ENCODE results near the gene CLASRP. TPM values are rescaled to one million over a fixed set of nuclear protein-coding genes. Genes with fewer than 3 reads are reported as not detected.

The CLASRP gene
- total and polyA plus RNA-seq, 2 experiments from 2014 or later: 41.7 to 149 TPM

DNA sequence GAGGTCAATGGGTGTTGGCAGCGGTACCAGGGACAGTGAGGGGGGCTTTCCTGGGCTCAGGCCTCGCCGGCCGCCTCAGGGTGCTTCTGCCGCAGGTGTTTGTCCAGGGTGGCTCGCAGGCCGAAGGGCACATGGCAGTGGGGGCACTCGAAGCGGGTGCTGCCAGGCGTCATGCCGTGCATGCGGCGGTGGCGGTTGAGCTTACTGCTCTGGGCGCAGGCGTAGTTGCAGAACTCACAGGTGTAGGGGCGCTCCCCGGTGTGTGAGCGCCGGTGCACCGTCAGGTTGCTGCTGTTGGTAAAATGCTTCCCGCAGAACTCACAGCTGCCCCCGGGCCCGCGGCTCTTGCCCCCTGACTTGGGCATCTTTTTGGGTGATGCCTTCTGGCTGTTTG is 32.7 kb downstream of the CLASRP start:
- Histone ChIP-seq H3K4me1 (ENCODE audit: low read depth) (peaks cover 8% of the 10 kb centered on the region), H3K27ac (no peak overlapping the region), H3K9me3 (ENCODE audit: low read depth) (no peaks in the 10 kb centered on the region), H3K4me3 (no peak overlapping the region), H3K36me3 (peaks cover 22% of the 10 kb centered on the region), H3K27me3 (no peaks in the 10 kb centered on the region)
- no peak for TF ChIP-seq CTCF (IDR thresholded peaks at IDR 0.05; ENCODE audit: low read depth, low read length)
- DNase-seq (ENCODE audit: low read depth in 1 of 2, low spot score in 1 of 2): no peak

DNA sequence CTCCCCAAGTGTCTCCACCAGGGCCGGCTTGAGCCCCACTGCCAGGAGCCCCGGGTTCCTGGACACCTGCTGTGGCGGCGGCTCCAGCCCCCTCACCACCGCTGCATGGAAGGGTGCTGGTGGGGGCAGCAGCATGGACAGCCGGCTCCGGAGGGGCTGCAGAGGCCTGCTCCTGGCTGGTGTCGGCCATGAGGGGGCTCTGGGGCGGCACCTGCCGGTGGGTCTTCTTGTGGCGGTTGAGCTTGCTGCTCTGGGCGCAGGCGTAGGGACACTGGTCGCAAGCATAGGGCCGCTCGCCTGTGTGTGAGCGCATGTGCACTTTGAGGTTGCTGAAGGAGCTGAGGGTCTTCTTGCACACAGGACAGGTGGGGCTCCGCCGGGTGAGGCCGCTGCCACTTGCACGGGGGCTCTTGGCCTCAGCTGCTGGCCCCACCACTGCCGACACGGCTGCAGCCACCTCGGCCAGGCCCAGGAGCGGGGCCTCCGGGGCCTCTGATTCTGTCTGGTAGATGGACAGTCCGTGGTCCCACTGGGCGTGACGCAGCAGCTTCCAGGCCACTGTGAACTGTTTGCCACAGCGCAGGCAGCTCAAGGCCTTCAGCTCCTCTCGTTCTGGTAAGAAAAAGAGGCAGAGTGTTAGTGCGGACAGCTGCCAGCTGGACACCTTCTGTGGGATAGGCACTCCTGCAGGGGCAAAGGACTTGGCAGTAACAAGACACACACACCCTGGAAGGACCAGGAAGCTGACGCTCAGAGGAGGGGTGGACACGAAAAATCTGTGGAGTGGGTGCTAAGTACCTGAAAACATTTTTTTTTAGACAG is 33.3 kb downstream of the CLASRP start:
- Histone ChIP-seq H3K36me3 (peaks cover 20% of the 10 kb centered on the region), H3K9me3 (ENCODE audit: low read depth) (no peaks in the 10 kb centered on the region), H3K27ac (no peak overlapping the region), H3K4me1 (ENCODE audit: low read depth) (peaks cover 11% of the 10 kb centered on the region), H3K4me3 (no peak overlapping the region), H3K27me3 (no peaks in the 10 kb centered on the region)
- TF ChIP-seq CTCF (IDR thresholded peaks at IDR 0.05; ENCODE audit: low read depth, low read length): no peak
- no peak for DNase-seq (ENCODE audit: low read depth in 1 of 2, low spot score in 1 of 2)

GRCh38 chr19:45074744-45075300 is 36.0 kb downstream of the CLASRP start:
- DNase-seq (ENCODE audit: low read depth in 1 of 2, low spot score in 1 of 2): no peak
- Histone ChIP-seq H3K9me3 (ENCODE audit: low read depth) (no peaks in the 10 kb centered on the region), H3K36me3 (peaks cover 13% of the 10 kb centered on the region), H3K4me3 (no peak overlapping the region), H3K4me1 (ENCODE audit: low read depth) (peaks cover 11% of the 10 kb centered on the region), H3K27ac (no peak overlapping the region), H3K27me3 (no peaks in the 10 kb centered on the region)
- TF ChIP-seq CTCF (IDR thresholded peaks at IDR 0.05; ENCODE audit: low read depth, low read length): no peak

DNA sequence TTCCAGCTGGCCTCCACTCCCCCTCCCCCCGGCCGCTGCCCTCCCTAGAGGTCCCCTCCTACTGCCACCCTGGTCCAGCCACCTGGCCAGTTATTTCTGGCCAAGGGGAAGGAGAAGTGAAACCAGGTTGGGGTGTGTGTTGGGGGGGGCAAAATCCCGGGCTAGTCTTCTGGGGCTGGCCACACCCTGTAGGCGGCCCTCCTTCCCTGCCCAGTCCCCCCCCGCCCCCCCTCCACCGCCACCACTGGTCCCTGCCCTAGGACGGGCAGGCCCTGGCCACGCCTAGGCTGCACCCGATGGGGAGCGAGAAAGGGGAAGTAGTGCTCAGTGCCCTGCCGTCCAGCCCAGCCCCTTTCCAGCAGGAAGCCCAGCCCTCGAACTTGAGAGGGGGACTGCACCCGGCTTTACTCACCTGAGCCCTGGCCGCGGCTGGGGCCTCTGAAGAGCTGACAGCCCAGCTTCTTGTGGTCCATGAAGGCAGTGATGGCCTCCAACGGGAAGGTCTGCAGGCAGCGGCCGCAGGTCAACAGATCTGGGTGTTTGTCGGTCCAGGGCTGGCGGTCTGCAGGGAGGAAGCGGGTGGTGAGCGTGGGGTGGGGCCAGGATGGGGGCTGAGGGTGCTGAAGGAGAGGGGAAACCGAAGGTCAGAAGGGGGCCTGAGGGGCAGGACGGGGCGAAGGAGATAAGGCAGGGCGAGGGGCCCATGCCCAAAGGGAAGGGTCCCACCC is 36.6 kb downstream of the CLASRP start:
- Histone ChIP-seq H3K27ac (no peak overlapping the region), H3K4me3 (peak overlapping the region; percentile 2), H3K36me3 (peaks cover 7% of the 10 kb centered on the region), H3K4me1 (ENCODE audit: low read depth) (peaks cover 17% of the 10 kb centered on the region), H3K9me3 (ENCODE audit: low read depth) (no peaks in the 10 kb centered on the region), H3K27me3 (no peaks in the 10 kb centered on the region)
- peak; percentile 19 to 51 for DNase-seq (ENCODE audit: low read depth in 1 of 2, low spot score in 1 of 2)
- TF ChIP-seq CTCF (IDR thresholded peaks at IDR 0.05; ENCODE audit: low read depth, low read length): no peak

DNA sequence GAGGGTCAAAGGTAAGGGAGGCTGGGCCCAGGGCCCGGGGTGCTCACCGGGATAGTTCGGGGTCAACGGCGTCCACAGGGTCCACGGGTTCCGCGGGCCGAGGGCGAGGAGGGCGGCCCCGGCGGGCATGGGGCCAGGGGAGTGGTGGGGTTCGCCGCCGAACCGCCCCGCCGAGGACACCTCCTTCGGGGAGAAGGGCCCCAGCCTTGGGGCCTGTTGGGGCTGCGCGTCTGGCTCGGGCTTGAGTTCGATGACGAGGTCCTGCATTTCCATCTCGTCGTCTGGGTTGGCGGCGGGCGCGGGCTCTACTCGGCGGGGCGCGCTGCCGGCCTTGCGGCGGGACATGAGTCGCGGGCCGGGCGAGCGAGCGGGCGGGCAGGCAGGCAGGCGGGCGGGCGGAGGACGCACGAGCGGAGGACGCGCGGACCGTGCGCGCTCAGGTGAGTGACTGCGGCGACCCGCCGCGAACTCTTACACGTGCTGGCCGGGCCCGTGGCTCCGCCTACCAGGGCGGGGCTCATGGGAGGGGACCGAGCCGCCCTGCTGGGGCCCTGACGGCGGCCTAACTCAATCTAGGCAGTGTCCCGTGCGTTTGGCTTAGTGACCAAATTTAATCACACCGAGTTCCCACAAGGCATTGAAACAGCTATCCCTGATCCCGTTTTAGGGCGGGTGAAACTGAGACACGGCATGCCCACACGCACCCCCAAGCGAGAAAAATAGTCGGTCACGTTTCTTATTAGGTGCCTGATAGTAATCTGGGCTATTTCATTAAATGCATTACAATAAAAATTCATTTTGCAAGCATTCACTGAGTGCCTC is 37.4 kb downstream of the CLASRP start, which contains the start of gene ZNF296:
Gene ZNF296 (minus strand): TSS at position 450 of the 822 bp plus-strand sequence. CDS start 105 bp downstream, at position 345.
- H3K27me3 ChIP-seq: no peaks in the 10 kb centered on the region
- DNase-seq (ENCODE audit: low read depth in 1 of 2, low spot score in 1 of 2): peak; percentile 43 to 83
- H3K27ac ChIP-seq: no peak within 1 kb of the TSS
- TF ChIP-seq CTCF (IDR thresholded peaks at IDR 0.05; ENCODE audit: low read depth, low read length): no peak
- peaks cover 19% of the 10 kb centered on the region for H3K4me1 ChIP-seq (ENCODE audit: low read depth)
- H3K9me3 ChIP-seq (ENCODE audit: low read depth): no peaks in the 10 kb centered on the region
- peak within 1 kb of the TSS; percentile 2 for H3K4me3 ChIP-seq
- no peaks in the 10 kb centered on the region for H3K36me3 ChIP-seq
